HG02610 (cell line): ENCODE results near the gene TNIP2.
"Not testable (repeated sequence)": the region's sequence is repeated elsewhere in the genome, so short reads cannot be mapped to it uniquely, and the experiment has no call there.

Experiments used
- ATAC-seq: cut with Tn5 transposase; IDR thresholded peaks from one replicate; pipeline ENCODE4 v1.9.1; 2021; ENCODE audit warnings: mild to moderate bottlenecking, moderate library complexity; ENCODE audit not compliant: unreplicated experiment

TNIP2 gene

DNA sequence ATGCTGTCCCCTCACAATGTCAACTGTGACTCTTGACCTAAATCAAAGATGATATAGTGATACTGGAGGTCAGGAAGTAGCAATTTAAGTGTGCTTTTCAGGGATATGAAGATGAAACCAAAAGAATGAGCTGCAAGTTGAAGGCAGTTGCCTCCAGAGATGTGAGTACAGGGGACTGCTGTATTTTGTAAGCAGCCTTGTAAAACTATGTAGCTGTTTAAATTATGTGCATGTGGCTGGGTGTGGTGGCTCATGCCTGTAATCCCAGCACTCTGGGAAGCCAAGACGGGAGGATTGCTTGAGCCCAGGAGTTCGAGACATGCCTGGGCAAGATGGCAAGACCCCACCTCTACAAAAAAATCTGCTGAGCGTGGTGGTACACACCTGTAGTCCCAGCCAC lies 15.1 kb upstream of the TNIP2 start:
- ATAC-seq: no peak

- ATAC-seq: no peak
Observed at GRCh38 chr4:2768921-2769336, 12.8 kb upstream of the TNIP2 start.

- no peak for ATAC-seq
Observed at GRCh38 chr4:2768124-2768523, 12.0 kb upstream of the TNIP2 start.

- no peak for ATAC-seq
Observed at GRCh38 chr4:2767705-2768074, 11.6 kb upstream of the TNIP2 start.

DNA sequence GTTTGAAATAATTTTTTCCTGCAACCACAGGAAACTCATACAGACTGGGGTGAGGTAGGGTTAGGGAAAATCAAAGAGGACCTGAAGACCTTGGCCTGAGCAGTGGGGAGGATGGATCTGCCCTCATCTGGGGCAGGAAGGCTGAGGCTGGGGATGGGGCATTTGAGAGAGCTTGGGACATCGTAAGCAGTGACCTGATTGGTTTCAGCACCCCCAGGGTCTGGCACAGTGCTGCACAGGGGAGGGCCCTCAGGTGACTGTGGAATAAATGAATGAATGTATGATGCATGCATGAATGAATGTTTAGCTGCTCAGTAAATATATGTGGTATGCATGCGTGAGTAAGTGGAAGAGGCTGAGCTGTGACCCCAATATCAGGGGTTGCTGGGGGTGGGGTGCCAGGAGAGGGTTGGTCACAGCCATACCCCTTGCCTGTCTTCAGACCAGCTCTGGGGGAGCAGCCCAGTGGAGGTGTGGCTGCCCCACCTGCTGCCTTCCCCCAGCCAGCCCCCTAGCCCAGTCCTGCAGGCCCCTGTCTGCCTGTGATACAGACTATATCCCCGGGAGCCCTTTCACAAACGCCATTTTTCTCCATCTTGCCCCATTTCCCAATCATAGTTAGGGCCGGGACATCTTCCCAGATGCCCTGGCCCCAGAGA lies 11.0 kb upstream of the TNIP2 start:
- ATAC-seq: no peak

- ATAC-seq: no peak
Observed at GRCh38 chr4:2765832-2766526, 9.8 kb upstream of the TNIP2 start.

DNA sequence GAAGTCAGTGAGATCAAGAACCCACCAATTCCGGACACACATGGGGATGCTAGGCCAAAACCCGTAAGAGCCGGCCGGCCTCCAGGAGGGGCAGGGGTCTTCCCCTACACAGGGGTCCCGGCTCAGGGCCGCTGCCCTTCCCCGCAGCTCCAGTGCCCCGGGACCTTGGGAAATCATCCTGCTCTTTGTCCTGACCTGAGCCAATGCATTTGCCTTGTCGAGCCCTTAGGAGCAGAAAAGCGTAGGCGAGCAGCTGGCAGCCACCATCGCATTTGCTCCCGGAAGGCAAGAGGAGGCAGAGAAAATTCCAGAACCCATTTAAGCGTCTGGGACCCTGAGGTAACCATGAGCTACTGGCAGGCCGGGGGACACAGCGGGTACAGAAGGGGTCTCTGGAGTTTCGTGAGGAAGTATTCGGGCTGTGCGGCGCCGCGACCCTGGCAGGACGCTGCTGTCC lies 7.4 kb upstream of the TNIP2 start:
- no peak for ATAC-seq

- not testable (repeated sequence) for ATAC-seq
Observed at GRCh38 chr4:2762486-2763370, 6.6 kb upstream of the TNIP2 start.

DNA sequence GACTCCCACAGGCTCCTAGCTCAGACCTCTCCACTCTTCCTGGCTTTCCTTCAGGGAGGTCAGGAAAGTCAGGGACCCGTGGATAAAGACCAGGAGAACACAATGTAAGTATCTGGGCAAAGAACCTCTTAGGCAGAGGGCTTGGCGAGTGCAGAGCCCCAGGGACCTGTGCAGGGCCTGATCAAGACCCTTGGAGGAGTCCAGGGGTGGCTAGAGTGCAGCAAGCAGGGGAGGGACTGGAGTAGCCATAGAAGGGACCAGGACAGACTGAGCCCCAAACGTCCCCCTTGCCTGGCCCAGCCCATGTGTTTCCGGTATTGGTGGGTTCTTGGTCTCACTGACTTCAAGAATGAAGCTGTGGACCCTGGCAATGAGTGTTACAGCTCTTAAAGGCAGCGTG lies 5.9 kb upstream of the TNIP2 start:
- ATAC-seq: no peak

GRCh38 chr4:2761035-2761923 lies 5.1 kb upstream of the TNIP2 start:
- no peak for ATAC-seq

DNA sequence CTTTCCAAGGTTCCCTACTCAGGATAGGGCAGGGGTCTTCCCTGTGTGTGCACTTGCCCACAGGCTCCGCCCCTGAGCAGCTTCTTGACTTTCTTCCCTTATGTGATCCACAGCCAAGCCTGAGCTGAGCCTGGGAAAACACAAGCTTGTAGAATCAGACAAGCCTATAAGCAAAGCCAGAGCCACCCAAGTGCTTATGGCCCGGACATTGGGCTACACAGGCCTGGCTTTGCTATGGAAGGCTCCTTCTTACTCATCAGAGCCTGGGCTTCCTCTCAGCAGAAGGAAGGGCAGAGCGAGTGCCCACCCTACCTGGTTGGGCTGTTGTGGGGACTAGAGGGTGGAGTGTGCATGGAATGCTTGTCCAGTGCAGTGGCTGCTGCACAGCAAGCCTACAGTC lies 1.3 kb upstream of the TNIP2 start:
- ATAC-seq: no peak

DNA sequence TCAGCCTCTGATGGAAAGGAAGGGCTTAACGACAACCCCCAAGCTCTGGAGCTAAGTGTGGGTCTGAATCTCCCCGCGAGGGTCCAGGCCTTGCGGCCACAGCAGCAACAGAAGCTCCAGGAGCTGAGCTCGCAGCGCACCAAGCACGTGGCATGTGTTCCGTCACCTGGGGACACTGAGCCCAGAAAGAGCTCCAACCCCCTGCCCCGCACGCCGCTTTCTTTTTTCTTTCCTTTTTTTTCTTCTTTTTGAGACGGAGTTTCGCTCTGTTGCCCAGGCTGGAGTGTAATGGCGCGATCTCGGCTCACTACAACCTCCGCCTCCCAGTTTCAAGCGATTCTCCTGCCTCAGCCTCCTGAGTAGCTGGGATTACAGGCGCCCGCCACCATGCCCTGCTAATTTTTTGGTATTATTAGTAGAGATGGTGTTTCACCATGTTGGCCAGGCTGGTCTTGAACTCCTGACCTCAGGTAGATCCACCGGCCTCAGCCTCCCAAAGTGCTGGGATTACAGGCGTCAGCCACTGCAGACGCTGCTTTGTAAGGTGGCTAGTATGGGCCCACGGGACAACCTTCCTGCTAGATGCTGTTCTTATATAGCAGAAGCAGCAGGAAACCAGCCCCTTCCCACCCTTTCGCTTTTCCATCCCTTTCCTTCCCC lies 685 bp upstream of the TNIP2 start:
- no peak for ATAC-seq

DNA sequence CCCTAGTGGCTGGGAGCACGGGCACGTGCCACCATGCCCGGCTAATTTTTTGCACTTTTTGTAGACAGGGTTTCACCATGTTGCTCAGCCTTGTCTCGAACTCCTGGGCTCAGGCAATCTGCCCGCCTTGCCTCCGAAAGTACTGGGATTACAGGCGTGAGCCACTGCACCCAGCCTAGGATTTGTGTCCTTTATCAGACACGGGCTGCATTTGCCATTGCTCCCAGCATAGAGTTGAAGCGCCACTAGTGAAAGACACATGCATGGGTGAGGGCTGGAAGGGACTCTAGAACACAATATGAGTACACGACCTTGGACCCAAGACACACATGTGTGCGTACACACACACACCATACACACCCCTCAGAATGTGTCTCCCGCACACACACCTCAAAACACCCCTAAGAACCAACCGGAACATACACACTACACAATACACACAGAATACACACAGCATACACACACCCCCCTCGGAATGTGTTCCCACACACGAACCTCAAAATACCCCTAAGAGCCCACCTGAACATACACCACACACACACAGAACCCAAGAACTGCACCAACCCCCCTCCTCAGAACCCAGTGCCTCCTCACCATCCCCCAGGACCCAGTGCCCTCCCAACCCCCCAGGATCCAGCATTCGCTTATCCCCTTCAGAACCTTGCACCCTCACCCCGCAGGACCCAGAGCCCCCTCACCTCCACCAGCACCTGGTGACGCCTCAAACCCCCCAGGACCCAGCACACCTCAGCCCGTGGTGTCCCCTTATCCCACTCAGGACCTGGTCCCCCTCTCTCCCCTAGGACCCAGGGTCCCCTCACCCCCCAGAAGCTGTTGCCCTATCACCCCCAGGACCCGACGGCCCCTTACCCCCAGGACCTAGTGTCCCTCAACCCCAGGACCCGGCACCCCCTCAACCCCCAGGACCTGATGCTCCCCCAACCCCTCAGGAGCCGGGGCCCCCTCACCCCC lies 1.0 kb downstream of the TNIP2 start:
- ATAC-seq: no peak

DNA sequence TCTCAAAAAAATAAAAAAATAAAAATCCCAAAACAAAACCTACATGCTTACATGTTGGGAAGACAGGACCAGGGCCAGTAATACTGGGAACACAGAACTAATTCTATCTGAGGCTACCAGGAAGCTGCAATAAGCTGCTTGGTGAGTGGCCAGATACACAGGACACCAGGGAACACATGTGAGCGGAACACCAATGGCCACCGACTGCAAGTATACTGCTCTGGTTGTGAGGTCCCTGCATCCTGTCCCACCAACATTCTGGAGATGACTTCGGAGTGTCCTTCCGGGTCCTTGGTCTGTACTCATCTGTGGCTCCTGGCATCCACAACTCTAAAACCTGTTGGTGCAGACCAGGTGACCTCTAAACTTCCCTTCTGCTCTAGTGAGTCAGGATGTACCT lies 2.7 kb downstream of the TNIP2 start:
- no peak for ATAC-seq

DNA sequence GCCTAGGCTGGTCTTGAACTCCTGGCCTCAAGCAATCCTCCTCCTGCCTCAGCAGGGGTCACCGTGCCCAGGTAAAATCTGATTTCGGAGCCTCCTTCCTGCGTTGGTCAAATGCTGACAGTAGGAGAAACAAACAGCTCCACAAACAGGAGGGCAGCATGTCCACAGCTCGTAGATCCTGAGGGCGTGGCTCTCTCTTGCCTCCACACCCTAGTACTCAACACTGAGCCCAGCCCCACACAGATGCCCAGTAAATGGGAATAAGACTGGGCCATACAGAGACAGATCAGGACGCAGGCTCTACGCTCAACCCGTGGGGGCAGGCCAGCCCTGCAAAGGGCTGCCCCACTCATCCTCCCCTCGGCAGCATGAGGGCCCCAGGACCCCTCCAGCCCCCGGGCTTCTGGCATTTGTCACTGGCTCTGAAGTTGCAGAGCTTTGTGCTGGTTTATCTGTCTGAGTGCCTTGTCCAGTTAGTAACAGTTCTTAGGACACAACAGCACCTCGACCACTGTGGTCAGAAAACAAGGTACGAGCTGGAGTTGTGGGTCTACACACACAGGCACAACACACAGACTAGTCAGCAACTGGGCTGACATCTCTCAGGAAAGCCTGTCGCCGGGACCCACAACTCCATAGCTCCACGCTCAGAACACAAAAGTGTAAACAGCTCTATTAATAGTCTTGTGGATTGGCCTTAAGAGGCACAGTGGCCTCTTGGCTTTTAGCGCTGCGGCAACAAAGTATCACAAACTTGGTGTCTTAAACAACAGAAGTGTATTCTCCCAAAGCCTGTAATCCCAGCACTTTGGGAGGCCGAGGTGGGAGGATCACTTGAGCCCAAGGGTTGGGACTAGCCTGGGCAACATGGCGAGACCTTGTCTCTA lies 5.2 kb downstream of the TNIP2 start:
- ATAC-seq: no peak

DNA sequence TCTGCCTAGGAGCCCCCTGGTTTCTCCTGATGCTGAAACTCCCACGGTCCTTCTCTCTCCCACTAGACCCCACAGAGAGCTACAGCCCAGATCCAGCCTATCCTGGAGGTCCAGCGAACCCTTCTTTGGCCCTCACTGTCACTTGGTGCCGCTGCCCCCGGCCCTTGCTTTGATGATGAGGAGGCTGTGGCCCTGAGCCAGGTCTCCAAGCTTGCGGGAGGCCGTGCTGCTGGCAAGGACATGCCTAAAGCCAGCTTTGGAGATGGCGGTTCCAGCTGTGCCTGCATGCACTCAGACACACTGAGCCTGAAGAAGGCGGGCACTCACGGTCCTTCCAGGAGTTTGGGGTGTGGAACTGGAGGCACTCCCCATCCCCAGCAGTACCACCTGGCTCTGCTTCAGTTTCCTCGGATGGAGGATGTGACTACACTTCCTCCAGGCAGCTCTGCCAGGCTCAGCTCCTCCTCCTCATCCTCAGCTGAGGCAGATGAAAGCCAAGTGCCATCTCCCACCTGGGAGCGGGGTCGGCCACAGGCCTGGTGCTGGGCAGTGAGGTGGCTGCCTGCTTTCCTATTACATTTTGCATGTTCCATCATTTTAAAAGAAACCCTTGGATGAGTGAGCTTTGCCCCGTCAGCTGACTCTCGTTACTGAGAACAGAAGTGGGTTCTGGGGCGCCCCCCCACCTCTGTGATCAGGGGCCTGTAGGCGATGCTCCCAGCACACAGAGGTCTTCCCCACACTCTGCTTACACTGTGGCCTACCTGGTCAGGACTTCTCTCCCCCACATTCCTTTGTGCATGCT lies 9.0 kb downstream of the TNIP2 start:
- no peak for ATAC-seq
